CD4-positive, alpha-beta T cell treated with Interleukin-12 subunit alpha and Interleukin-12 subunit beta, for 1 hour (primary cell): ENCODE data around the gene DDX52.
"Not testable (repeated sequence)": the region's sequence is repeated elsewhere in the genome, so short reads cannot be mapped to it uniquely, and the experiment has no call there.

ENCODE experiments used
- DNase-seq: peaks from one replicate; pipeline ENCODE4 v3.0.0-alpha.2; 2020

Gene DDX52, protein sequence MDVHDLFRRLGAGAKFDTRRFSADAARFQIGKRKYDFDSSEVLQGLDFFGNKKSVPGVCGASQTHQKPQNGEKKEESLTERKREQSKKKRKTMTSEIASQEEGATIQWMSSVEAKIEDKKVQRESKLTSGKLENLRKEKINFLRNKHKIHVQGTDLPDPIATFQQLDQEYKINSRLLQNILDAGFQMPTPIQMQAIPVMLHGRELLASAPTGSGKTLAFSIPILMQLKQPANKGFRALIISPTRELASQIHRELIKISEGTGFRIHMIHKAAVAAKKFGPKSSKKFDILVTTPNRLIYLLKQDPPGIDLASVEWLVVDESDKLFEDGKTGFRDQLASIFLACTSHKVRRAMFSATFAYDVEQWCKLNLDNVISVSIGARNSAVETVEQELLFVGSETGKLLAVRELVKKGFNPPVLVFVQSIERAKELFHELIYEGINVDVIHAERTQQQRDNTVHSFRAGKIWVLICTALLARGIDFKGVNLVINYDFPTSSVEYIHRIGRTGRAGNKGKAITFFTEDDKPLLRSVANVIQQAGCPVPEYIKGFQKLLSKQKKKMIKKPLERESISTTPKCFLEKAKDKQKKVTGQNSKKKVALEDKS

GRCh38 chr17:37643118-37643766, at the start of gene DDX52:
TSS of gene DDX52 (minus strand) at chr17:37643446. CDS start at chr17:37643420, 26 bp downstream.
- DNase-seq, result peak; percentile 93

DNA sequence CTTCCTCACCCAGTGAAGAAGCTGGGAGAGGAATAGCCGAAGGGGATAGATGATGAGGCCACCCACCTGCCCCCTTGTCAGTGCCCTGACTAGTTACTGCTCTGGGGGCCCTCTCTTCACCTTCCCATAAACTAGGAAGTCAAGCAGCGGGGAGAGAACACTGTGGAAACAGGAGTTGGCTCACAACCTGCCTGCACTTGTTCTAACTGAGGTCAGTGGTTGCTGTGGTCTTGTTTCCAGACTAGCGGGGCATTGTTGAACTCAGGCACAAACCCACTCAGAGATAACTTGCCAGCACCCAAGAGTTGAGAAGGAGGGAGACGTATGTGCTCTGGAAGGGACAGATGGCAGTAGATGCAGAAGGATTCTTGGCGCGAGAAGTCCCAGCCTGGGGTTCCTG, 48.6 kb upstream of the DDX52 start:
- DNase-seq, result no peak

DNA sequence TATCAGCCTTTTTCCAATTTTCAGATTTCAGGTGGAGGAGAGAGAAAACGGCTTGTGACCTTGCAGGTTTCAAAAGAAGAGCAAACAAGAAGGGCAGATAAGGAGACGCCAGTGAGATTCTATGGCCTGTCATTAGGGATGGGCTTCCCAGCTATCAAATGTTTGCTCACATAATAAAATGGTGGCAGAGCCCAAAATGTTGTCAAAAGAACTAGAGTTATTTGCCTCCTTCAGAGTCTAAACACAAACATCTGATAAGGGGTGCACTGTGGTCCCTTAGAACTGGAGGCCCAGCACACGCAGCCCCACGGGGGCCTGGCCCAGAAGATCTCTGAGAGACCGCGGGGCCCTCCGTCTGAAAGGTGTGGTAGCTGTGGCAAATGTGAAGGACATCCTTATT, 46.1 kb upstream of the DDX52 start:
- no peak for DNase-seq

DNA sequence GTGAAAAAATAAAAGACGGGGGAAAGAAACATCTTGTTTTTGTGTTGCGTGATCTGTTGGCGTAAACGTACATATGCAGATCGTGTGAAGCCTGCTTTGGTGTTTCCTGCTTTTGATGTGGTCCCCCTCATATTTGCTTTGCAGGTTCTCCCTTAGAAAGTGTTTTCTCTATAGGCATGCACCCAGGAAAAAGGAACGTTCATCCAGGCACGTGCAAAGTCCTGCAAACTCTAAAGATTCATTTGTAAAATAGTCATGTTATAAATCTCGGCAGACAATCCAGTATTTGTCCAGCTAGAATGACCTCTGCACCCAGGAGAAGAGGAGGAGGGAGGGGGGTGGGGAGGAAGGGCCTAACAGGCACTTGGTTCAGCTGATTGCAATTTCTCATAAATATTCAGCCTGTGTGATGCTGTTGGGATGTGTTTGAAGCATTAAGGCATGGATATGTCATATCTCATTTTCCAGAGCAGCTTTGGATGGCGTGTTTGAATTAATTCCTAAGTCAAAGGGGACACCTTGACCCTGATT, 40.3 kb upstream of the DDX52 start:
- DNase-seq, result no peak

DNA sequence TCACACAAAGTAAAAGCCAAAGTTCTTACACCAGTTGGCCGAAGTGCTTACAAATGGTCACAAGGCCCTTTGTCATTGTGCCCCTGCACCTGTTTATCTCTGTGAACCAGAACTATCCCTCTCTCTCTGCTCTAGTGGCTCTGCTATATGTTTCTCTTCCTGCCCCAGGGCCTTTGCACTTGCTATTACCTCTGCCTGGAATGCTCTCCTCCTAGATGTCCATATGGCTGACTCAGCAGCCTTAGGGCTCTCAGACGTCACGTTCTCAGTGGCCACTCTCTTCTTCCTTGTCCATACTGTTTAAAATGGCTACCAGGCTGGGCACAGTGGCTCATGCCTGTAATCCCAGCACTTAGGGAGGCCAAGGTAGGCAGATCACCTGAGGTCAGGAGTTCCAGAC, 38.8 kb upstream of the DDX52 start:
- no peak for DNase-seq

GRCh38 chr17:37679995-37680394, 36.7 kb upstream of the DDX52 start:
- not testable (repeated sequence) for DNase-seq

DNA sequence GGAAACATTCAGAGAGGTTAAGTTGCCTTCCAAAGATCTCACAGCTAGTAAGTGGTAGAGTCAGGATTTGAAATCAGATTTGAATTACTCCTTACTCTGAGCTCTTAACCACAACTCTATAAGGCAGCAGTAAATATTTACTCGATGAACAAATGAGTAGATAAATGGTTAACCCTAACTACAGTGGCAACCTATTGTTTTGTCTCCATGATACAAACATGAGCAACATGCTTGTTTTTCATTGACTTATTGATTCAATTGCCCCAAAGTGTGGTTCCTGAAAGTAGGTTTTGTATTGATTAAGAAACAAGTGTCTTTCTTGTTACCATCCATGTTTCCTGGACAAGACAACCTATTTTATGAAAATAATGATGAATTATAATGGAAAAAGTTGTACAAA, 34.8 kb upstream of the DDX52 start:
- DNase-seq, result no peak

GRCh38 chr17:37677021-37677420, 33.8 kb upstream of the DDX52 start:
- DNase-seq, result no peak

DNA sequence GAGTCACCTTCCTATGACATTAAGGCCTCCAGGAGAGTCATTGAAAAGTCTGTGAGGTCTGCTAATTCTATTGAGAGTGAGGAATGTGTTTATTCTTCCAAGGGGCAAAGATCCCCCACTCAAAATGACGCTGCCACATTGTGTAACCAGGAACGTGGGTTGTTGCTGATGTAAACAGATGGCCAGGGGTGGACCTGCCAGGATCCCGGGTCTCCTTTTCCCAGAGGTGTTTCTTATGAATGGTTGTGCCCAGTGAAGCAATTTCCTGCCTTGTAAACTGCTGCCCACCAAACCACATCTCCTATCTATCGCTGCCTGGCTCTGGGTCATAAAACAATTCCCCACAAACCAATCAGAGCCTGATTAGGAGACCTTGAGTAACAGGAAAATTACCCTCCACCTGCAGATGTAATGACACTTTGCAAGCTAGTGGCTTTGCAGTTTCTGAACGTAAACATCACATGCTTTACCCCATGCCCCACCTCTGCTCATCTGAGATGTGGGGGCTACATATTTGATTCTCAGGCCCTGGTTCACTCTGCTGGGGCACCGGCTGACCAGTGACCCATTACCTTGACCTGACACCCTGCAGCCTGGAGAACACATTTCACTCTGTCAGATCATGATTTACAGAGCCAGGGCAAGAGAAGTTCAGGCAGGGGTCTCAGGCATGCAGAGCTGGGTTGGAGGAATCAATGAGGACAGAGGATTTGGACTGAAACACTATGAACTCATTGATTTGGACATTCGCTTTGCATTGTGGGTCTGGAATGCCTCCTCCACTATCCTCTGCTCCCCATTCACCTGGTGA, 33.1 kb upstream of the DDX52 start:
- no peak for DNase-seq

DNA sequence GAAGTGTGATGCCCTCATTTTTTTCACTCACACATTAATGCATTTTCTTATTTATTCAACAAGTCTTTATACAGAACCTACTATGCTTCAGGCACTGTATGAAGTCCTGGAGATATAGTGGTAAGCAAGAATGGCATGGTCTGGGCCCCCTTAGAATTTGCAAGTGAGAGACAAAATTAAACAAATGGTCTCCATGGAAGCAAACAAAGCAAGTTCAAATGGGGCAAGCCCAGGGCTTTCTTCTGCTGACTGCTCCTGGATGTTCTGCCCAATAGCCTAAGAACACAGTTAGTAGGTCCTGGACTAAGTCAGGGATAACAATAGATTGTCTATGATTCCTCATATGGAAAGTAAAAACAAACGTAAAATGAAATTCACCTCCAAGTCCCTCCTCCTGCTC, 31.3 kb upstream of the DDX52 start:
- DNase-seq, result no peak

DNA sequence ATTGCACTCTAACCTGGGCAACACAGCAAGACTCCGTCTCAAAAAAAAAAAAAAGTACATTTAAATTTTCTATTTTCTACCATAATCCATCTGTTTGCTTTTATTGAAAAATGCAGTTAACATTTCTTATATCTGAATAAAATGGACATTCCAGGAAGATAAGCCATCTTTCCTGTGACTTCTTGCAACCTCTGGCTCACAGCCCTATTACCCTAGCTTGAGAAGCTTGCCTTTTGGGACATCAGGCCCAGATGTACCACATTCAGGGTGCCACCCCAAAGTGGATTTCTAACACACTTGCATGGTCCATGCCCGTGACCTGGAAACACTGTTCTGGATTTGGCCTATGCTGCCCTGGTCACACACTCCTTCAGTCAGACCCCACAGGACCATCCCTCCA, 30.1 kb upstream of the DDX52 start:
- DNase-seq, result no peak

GRCh38 chr17:37672548-37673078, 29.4 kb upstream of the DDX52 start:
- no peak for DNase-seq

- no peak for DNase-seq
These were observed 28.7 kb upstream of the DDX52 start for GRCh38 chr17:37671824-37672547.

DNA sequence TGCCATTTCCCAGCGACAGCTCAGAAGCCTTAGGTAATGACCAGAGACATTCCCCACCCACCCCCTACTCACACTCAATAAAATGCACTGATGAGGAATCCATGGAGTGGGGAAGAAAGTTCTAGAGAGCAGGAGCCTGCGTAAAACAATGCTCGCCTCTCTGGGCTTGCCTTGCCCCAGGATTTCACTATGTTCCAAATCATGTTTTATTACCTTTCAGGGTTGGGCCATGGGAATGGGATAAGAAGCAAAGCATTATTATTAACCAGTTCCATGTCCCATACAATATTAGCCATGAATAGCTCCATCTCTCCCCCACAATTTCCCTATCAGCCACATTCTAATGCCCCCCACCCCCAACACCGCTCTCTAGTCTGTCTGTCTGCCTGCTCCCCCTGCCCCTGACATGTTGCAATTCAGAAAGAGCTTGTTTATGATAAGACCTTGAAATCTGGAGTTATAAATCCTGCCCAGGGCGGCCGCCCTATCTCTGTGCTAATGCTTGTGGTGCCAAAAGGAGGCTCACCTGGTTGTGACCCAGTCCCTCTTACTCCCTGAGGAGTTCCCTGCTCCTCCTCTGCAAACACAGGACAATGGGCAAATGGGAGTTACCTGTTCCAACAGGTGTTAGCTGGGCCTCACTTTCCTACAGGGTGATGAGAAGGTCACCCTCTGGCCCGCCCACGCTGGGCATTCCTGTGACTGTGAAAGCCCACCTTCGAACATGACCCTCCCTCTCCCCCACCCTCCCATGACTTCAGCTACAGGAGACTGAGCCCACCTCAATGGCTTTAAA, 28.0 kb upstream of the DDX52 start:
- no peak for DNase-seq

- DNase-seq, result no peak
These were observed 23.8 kb upstream of the DDX52 start for GRCh38 chr17:37667039-37667438.

DNA sequence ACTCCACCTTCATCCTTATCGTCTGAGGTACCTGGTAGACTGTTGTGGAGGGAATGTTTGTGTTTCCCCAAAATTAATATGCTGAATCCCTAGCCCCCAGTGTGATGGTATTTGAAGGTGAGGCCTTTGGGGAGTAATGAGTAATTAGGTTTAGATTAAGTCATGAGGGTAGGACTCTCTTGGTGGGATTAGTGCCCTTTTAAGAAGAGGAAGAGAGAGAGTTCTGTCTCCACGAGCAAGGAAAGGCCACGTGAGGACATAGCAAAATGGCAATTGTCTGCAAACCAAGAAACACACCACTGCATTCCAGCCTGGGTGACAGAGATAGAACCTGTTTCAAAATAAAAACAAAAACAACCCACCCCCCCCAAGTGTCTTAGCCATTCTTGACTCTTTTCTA, 21.0 kb upstream of the DDX52 start:
- no peak for DNase-seq

GRCh38 chr17:37662353-37662752, 19.1 kb upstream of the DDX52 start:
- DNase-seq, result no peak

DNA sequence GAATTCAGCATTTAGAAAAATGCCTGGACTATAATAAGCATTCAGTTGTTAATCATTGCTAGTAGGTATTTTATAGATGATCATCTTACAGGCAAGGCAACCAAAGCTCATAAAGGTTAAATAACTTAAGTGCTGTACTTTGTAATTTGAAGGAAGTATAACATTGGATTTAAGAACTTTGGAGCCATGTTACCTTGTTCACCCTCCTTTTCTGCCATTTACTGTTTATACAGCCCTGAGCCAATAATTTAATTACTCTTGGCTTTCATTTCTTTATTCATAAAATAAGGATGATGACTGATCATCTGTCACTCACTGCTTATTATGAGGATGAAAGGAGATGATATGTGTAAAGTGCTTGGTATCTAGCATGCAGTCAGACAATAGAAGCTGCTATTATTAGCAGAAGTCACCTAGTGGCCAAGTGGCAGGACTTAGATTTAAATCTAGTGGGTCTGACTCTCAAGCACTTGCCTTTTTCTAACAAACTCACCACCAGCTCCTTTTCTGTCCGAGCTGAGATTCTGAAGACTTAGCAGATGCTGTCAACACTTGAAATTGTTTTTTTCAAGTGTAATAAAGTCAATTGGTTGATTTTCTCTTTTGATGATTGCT, 18.3 kb upstream of the DDX52 start:
- DNase-seq, result no peak

GRCh38 chr17:37659925-37660324, 16.7 kb upstream of the DDX52 start:
- no peak for DNase-seq

DNA sequence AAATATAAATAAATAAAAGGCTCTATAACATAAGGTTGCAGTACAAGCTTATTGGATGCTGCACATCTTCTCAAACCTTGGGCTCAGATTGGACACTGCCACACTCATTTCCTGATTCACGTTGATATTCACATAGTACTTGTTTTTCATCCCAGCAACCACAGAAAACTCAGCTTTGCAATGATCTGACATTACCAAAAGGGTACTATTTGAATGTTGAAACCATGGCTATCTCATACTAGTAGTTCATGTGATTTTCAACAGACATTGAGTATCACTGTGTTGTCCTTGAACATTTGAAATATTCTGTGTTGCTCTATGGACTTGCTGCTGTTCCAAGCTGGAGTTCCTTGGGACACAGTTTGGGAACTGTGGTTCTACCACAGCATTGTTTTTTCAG, 14.0 kb upstream of the DDX52 start:
- DNase-seq, result no peak

DNA sequence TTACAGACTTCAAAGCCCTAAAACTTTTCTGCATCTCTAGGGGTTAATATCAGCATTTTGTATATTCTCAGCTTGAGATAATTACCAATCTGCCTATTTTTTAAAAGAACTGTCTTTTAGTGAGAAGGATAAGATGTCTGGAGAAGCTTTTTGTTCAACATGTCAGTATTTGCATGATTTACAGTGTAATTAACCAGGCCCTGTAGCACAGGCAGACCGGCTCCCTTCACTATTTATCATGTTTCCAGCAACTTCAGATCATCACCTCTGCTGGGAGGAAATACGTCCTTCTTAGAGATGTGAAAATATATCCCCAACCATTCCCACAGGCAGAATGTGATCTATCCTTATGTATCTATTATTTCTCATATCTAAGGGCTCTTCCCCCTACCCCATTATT, 8.6 kb upstream of the DDX52 start:
- no peak for DNase-seq
